ENCODE results near the gene PPP2R1B. TPM values are rescaled to one million over a fixed set of nuclear protein-coding genes. Genes with fewer than 3 reads are reported as not detected.

The PPP2R1B gene
- polyA plus RNA-seq, 1 donor from 2014 or later: 10.4 TPM

DNA sequence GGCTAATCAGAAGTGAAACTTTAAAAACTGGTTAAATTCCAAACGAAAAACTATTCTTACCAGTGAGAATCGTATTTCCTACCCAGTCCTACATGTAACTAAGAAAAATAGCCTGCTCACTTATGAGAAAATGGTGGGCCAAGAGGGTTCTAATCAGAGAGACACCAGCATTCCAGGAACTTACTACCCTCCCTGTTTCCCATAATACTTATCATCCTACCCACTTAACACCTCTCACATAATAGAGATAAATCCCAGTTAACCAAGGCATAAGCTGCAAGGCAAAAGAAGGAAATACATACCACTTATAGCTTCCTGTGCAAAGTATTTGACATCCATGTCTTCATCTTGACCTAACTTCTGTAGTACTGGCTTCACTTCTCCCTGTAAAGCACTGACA lies 24.4 kb downstream of the PPP2R1B start (continued):
- no peak for TF ChIP-seq EP300 (conservative IDR thresholded peaks at IDR 0.05; ENCODE audit: poor library complexity, severe bottlenecking)
- TF ChIP-seq EZH2 (IDR thresholded peaks at IDR 0.05; ENCODE audit: borderline replicate concordance, insufficient read depth, low read length, poor library complexity, severe bottlenecking): no peak

DNA sequence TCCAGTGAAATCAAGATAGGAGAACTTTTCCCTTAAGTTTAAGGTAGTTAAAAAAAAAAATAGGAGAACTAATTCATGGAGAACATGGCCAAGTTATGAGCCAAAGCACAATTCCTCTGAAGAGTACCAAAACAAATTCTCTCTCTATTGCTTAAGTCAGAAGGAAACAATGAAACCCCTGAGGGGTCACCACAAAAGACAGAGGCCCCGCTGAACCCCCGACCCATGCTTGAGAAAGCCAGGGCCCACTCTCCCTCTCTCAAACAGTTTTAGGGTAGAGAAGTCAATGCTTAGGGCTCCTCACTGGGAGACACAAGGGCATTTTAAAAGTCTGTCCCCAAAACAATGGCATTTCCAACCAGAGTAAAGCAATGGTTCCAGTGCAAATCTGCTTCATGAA lies 26.9 kb downstream of the PPP2R1B start:
- no peak overlapping the region for H3K27ac ChIP-seq (ENCODE audit: low read length)

DNA sequence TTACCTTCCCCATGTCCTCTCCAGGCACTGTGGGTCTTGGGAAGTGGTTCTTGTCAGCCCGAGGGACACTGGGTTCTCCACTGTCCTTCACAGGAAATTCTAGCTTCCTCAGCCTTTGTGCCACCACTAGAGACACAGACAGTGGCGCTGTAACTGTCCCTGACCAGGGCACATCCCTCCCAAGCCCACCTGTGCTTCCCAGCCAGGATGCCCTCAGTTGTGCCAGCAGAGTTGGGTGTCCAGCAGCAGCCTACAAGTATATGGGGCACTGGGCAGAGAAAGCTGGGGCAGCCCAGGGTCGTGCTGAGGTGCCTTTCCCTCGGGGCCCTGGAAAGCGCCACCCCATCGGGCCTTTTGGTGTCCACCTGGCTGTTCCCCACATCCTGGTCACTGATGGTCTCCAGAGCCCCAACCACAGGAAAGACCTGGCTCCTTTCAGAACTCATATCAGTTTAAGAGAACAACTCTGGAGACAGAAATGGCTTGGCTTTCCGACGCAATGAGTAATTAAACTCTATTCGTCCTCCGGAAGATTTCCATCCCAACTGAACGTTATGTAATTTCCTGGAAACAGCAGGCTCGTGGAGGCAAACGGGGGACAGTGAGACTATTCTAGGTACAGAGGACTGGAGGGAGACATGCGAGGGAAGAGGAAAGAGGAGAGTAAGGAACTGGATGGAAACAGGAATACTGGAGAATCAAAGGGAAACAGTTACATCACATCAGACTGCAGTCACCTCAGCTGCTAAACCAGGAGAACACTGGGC lies 28.6 kb downstream of the PPP2R1B start:
- Histone ChIP-seq H3K79me2 (replicated peaks; ENCODE audit: insufficient read depth, low read length) (no peaks in the 10 kb centered on the region), H3K27me3 (ENCODE audit: insufficient read depth, low read depth, low read length) (no peaks in the 10 kb centered on the region), H3K9me3 (ENCODE audit: low read length) (no peaks in the 10 kb centered on the region), H2AFZ (ENCODE audit: low read depth, low read length) (no peak overlapping the region), H4K20me1 (ENCODE audit: insufficient read depth) (no peaks in the 10 kb centered on the region), H3K4me3 (ENCODE audit: low read length) (no peak overlapping the region), H3K27ac (ENCODE audit: low read length) (no peak overlapping the region), H3K36me3 (ENCODE audit: insufficient read depth, low read length) (no peaks in the 10 kb centered on the region), H3K4me2 (ENCODE audit: low read length) (no peak overlapping the region), H3K9me2 (ENCODE audit: insufficient read depth, low read length) (no peaks in the 10 kb centered on the region), H3F3A (ENCODE audit: insufficient read depth, low read length, poor library complexity, severe bottlenecking) (no peaks in the 10 kb centered on the region), H3K9ac (ENCODE audit: low read length) (no peak overlapping the region)
- TF ChIP-seq, protein P1, sequence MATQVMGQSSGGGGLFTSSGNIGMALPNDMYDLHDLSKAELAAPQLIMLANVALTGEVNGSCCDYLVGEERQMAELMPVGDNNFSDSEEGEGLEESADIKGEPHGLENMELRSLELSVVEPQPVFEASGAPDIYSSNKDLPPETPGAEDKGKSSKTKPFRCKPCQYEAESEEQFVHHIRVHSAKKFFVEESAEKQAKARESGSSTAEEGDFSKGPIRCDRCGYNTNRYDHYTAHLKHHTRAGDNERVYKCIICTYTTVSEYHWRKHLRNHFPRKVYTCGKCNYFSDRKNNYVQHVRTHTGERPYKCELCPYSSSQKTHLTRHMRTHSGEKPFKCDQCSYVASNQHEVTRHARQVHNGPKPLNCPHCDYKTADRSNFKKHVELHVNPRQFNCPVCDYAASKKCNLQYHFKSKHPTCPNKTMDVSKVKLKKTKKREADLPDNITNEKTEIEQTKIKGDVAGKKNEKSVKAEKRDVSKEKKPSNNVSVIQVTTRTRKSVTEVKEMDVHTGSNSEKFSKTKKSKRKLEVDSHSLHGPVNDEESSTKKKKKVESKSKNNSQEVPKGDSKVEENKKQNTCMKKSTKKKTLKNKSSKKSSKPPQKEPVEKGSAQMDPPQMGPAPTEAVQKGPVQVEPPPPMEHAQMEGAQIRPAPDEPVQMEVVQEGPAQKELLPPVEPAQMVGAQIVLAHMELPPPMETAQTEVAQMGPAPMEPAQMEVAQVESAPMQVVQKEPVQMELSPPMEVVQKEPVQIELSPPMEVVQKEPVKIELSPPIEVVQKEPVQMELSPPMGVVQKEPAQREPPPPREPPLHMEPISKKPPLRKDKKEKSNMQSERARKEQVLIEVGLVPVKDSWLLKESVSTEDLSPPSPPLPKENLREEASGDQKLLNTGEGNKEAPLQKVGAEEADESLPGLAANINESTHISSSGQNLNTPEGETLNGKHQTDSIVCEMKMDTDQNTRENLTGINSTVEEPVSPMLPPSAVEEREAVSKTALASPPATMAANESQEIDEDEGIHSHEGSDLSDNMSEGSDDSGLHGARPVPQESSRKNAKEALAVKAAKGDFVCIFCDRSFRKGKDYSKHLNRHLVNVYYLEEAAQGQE (IDR thresholded peaks at IDR 0.05; ENCODE audit: borderline replicate concordance): no peak
- no peak for TF ChIP-seq POLR2AphosphoS5 (IDR thresholded peaks at IDR 0.05)
- TF ChIP-seq, protein P2, sequence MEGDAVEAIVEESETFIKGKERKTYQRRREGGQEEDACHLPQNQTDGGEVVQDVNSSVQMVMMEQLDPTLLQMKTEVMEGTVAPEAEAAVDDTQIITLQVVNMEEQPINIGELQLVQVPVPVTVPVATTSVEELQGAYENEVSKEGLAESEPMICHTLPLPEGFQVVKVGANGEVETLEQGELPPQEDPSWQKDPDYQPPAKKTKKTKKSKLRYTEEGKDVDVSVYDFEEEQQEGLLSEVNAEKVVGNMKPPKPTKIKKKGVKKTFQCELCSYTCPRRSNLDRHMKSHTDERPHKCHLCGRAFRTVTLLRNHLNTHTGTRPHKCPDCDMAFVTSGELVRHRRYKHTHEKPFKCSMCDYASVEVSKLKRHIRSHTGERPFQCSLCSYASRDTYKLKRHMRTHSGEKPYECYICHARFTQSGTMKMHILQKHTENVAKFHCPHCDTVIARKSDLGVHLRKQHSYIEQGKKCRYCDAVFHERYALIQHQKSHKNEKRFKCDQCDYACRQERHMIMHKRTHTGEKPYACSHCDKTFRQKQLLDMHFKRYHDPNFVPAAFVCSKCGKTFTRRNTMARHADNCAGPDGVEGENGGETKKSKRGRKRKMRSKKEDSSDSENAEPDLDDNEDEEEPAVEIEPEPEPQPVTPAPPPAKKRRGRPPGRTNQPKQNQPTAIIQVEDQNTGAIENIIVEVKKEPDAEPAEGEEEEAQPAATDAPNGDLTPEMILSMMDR (IDR thresholded peaks at IDR 0.05; ENCODE audit: poor library complexity, severe bottlenecking): no peak
- no peak for TF ChIP-seq EP300 (conservative IDR thresholded peaks at IDR 0.05; ENCODE audit: poor library complexity, severe bottlenecking)
- TF ChIP-seq EZH2 (IDR thresholded peaks at IDR 0.05; ENCODE audit: borderline replicate concordance, insufficient read depth, low read length, poor library complexity, severe bottlenecking): no peak
- no peak for TF ChIP-seq TAF1 (IDR thresholded peaks at IDR 0.05; ENCODE audit: low read depth)

More for the DNA sequence above, 26.9 kb downstream of the PPP2R1B start:
- Histone ChIP-seq H3K27me3 (ENCODE audit: insufficient read depth, low read depth, low read length) (no peaks in the 10 kb centered on the region), H3K4me2 (ENCODE audit: low read length) (no peak overlapping the region), H4K20me1 (ENCODE audit: insufficient read depth) (no peaks in the 10 kb centered on the region), H3K79me2 (replicated peaks; ENCODE audit: insufficient read depth, low read length) (no peaks in the 10 kb centered on the region), H2AFZ (ENCODE audit: low read depth, low read length) (no peak overlapping the region), H3K9me3 (ENCODE audit: low read length) (no peaks in the 10 kb centered on the region), H3K9ac (ENCODE audit: low read length) (no peak overlapping the region), H3F3A (ENCODE audit: insufficient read depth, low read length, poor library complexity, severe bottlenecking) (no peaks in the 10 kb centered on the region), H3K4me3 (ENCODE audit: low read length) (no peak overlapping the region), H3K9me2 (ENCODE audit: insufficient read depth, low read length) (no peaks in the 10 kb centered on the region), H3K36me3 (ENCODE audit: insufficient read depth, low read length) (no peaks in the 10 kb centered on the region)
- TF ChIP-seq, protein P2 (IDR thresholded peaks at IDR 0.05; ENCODE audit: poor library complexity, severe bottlenecking): no peak
- no peak for TF ChIP-seq SMC3 (conservative IDR thresholded peaks at IDR 0.05; ENCODE audit: poor library complexity)
- no peak for TF ChIP-seq EZH2 (IDR thresholded peaks at IDR 0.05; ENCODE audit: borderline replicate concordance, insufficient read depth, low read length, poor library complexity, severe bottlenecking)
- no peak for TF ChIP-seq RAD21 (conservative IDR thresholded peaks at IDR 0.05)
- TF ChIP-seq MXI1 (conservative IDR thresholded peaks at IDR 0.05; ENCODE audit: poor library complexity, severe bottlenecking): no peak
- no peak for TF ChIP-seq POLR2AphosphoS5 (IDR thresholded peaks at IDR 0.05)
- TF ChIP-seq, protein P1 (IDR thresholded peaks at IDR 0.05; ENCODE audit: borderline replicate concordance): no peak
- TF ChIP-seq EP300 (conservative IDR thresholded peaks at IDR 0.05; ENCODE audit: poor library complexity, severe bottlenecking): no peak
- no peak for TF ChIP-seq TAF1 (IDR thresholded peaks at IDR 0.05; ENCODE audit: low read depth)

Data from neural cell (in vitro differentiated cells).